Measurements from ENCODE around the gene GFOD2. TPM values are rescaled to one million over a fixed set of nuclear protein-coding genes. Genes with fewer than 3 reads are reported as not detected.

The GFOD2 gene
- total and polyA plus RNA-seq, 2 of the 13 experiments (the other 11 are each of a cell fraction or from before 2014, with no cell fraction given) = 11.1 to 17.2 TPM

DNA sequence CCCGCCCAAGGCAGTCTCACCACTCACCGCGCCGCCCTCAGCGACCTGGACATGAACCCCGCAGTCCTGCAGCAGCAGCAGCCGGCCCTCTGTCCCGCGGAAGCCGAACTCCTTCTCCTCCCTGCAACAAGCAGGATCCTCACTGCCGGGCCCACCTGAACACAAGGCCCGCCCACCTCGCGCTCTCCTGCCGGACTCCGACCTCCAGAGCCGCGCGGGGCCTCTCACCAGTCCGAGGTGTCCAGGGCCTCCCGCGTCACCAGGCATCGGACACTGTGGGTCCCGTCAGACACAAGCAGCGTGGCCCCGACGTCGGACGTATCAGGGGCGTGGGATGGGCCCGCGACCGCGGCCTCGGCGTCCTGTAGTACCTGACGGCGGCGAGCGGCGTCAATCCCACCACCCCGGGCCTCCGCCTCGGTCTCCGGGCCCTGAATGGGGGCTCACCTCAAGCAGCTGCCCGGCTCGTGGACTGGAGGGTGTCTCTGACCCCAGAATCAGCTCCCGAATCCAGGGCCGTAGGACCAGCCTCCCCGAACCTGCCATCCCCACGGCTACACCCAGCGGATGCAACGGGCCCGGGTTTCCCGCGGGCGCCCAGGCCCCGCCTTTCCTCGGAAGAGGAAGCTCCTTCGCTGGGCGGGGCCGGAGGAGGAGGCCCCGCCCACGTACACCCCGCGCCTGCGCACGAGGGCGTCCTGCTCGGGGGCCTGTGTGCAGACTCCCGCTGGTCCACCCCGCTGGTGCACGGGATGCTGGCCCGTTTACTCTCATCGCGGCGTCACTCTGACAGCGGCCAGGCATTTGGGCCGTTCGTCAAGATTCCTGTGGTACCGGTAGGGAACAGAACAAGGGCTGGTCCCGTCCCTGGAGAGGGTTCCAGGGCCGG, 59.2 kb downstream of the GFOD2 start, which contains the start of gene ACD (continued):
- TF ChIP-seq, protein P1, sequence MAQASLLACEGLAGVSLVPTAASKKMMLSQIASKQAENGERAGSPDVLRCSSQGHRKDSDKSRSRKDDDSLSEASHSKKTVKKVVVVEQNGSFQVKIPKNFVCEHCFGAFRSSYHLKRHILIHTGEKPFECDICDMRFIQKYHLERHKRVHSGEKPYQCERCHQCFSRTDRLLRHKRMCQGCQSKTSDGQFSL (CRISPR knock-in tag; IDR thresholded peaks at IDR 0.05) = peak; percentile 61; the same call in 1 of the 2 replicates
- TF ChIP-seq, protein P2, sequence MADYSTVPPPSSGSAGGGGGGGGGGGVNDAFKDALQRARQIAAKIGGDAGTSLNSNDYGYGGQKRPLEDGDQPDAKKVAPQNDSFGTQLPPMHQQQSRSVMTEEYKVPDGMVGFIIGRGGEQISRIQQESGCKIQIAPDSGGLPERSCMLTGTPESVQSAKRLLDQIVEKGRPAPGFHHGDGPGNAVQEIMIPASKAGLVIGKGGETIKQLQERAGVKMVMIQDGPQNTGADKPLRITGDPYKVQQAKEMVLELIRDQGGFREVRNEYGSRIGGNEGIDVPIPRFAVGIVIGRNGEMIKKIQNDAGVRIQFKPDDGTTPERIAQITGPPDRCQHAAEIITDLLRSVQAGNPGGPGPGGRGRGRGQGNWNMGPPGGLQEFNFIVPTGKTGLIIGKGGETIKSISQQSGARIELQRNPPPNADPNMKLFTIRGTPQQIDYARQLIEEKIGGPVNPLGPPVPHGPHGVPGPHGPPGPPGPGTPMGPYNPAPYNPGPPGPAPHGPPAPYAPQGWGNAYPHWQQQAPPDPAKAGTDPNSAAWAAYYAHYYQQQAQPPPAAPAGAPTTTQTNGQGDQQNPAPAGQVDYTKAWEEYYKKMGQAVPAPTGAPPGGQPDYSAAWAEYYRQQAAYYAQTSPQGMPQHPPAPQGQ (CRISPR knock-in tag; IDR thresholded peaks at IDR 0.05; ENCODE audit: borderline replicate concordance) = no peak
- no peak for TF ChIP-seq ZNF644 (CRISPR knock-in tag; IDR thresholded peaks at IDR 0.05; ENCODE audit: low read depth)
- TF ChIP-seq, protein P3, sequence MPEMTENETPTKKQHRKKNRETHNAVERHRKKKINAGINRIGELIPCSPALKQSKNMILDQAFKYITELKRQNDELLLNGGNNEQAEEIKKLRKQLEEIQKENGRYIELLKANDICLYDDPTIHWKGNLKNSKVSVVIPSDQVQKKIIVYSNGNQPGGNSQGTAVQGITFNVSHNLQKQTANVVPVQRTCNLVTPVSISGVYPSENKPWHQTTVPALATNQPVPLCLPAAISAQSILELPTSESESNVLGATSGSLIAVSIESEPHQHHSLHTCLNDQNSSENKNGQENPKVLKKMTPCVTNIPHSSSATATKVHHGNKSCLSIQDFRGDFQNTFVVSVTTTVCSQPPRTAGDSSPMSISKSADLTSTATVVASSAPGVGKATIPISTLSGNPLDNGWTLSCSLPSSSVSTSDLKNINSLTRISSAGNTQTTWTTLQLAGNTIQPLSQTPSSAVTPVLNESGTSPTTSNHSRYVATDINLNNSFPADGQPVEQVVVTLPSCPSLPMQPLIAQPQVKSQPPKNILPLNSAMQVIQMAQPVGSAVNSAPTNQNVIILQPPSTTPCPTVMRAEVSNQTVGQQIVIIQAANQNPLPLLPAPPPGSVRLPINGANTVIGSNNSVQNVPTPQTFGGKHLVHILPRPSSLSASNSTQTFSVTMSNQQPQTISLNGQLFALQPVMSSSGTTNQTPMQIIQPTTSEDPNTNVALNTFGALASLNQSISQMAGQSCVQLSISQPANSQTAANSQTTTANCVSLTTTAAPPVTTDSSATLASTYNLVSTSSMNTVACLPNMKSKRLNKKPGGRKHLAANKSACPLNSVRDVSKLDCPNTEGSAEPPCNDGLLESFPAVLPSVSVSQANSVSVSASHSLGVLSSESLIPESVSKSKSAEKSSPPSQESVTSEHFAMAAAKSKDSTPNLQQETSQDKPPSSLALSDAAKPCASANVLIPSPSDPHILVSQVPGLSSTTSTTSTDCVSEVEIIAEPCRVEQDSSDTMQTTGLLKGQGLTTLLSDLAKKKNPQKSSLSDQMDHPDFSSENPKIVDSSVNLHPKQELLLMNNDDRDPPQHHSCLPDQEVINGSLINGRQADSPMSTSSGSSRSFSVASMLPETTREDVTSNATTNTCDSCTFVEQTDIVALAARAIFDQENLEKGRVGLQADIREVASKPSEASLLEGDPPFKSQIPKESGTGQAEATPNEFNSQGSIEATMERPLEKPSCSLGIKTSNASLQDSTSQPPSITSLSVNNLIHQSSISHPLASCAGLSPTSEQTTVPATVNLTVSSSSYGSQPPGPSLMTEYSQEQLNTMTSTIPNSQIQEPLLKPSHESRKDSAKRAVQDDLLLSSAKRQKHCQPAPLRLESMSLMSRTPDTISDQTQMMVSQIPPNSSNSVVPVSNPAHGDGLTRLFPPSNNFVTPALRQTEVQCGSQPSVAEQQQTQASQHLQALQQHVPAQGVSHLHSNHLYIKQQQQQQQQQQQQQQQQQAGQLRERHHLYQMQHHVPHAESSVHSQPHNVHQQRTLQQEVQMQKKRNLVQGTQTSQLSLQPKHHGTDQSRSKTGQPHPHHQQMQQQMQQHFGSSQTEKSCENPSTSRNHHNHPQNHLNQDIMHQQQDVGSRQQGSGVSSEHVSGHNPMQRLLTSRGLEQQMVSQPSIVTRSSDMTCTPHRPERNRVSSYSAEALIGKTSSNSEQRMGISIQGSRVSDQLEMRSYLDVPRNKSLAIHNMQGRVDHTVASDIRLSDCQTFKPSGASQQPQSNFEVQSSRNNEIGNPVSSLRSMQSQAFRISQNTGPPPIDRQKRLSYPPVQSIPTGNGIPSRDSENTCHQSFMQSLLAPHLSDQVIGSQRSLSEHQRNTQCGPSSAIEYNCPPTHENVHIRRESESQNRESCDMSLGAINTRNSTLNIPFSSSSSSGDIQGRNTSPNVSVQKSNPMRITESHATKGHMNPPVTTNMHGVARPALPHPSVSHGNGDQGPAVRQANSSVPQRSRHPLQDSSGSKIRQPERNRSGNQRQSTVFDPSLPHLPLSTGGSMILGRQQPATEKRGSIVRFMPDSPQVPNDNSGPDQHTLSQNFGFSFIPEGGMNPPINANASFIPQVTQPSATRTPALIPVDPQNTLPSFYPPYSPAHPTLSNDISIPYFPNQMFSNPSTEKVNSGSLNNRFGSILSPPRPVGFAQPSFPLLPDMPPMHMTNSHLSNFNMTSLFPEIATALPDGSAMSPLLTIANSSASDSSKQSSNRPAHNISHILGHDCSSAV (CRISPR knock-in tag; IDR thresholded peaks at IDR 0.05; ENCODE audit: borderline replicate concordance) = no peak
- TF ChIP-seq MXD4 (CRISPR knock-in tag; IDR thresholded peaks at IDR 0.05) = peak; percentile 67; the same call in 1 of the 2 replicates
- no peak for TF ChIP-seq SP140L (CRISPR knock-in tag; IDR thresholded peaks at IDR 0.05; ENCODE audit: borderline replicate concordance)
- no peak for TF ChIP-seq NFE2 (CRISPR knock-in tag; IDR thresholded peaks at IDR 0.05)
- TF ChIP-seq, protein P4, sequence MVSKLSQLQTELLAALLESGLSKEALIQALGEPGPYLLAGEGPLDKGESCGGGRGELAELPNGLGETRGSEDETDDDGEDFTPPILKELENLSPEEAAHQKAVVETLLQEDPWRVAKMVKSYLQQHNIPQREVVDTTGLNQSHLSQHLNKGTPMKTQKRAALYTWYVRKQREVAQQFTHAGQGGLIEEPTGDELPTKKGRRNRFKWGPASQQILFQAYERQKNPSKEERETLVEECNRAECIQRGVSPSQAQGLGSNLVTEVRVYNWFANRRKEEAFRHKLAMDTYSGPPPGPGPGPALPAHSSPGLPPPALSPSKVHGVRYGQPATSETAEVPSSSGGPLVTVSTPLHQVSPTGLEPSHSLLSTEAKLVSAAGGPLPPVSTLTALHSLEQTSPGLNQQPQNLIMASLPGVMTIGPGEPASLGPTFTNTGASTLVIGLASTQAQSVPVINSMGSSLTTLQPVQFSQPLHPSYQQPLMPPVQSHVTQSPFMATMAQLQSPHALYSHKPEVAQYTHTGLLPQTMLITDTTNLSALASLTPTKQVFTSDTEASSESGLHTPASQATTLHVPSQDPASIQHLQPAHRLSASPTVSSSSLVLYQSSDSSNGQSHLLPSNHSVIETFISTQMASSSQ (IDR thresholded peaks at IDR 0.05; ENCODE audit: low read depth) = no peak
- TF ChIP-seq, protein P4 (CRISPR knock-in tag; IDR thresholded peaks at IDR 0.05; ENCODE audit: borderline replicate concordance) = peak; percentile 59
- no peak for TF ChIP-seq GABPA (IDR thresholded peaks at IDR 0.05; ENCODE audit: low read depth, low read length)
- peak; percentile 85 for TF ChIP-seq GABPA (CRISPR knock-in tag; IDR thresholded peaks at IDR 0.05; ENCODE audit: low read depth)
- TF ChIP-seq ZNF484 (CRISPR knock-in tag; IDR thresholded peaks at IDR 0.05; ENCODE audit: borderline replicate concordance, low read depth) = 0 out of 2 replicates have a peak, but pooled peaks have one; percentile 83
